Endothelial cell (in vitro differentiated cells): Measurements from ENCODE around the gene HOXD12. TPM values are rescaled to one million over a fixed set of nuclear protein-coding genes. Genes with fewer than 3 reads are reported as not detected.
A peak's percentile ranks its signal among the peaks of the same experiment; 100 is the strongest.

ENCODE experiments used
- DNase-seq: peaks from one replicate; pipeline ENCODE4 v3.0.0; 2021; ENCODE audit warnings: low spot score
- H3K27ac Mint-ChIP-seq: one replicate; pipeline ENCODE4 v1.8.0; 2021; ENCODE audit warnings: mixed read lengths, inconsistent platforms; ENCODE audit not compliant: unreplicated experiment
- H3K27me3 Mint-ChIP-seq: one replicate; pipeline ENCODE4 v1.8.0; 2021; ENCODE audit warnings: mild to moderate bottlenecking, moderate library complexity, mixed read lengths, inconsistent platforms; ENCODE audit not compliant: unreplicated experiment
- H3K36me3 Mint-ChIP-seq: one replicate; pipeline ENCODE4 v1.8.0; 2021; ENCODE audit warnings: mild to moderate bottlenecking, low read depth, mixed read lengths, inconsistent platforms; ENCODE audit not compliant: unreplicated experiment
- H3K4me1 Mint-ChIP-seq: one replicate; pipeline ENCODE4 v1.8.0; 2021; ENCODE audit warnings: mild to moderate bottlenecking, mixed read lengths, inconsistent platforms; ENCODE audit not compliant: unreplicated experiment
- H3K4me3 Mint-ChIP-seq: one replicate; pipeline ENCODE4 v1.8.0; 2021; ENCODE audit warnings: mild to moderate bottlenecking, mixed read lengths, inconsistent platforms; ENCODE audit not compliant: unreplicated experiment
- H3K9me3 Mint-ChIP-seq: one replicate; pipeline ENCODE4 v1.8.0; 2021; ENCODE audit warnings: mixed read lengths, inconsistent platforms; ENCODE audit not compliant: unreplicated experiment
- total RNA-seq: library from RNA; stranded (reverse); fragmentation: NEBNext Ultra II Directional; extraction: Animal tissue kit (Norgen Biotek cat#: 25700); gene quantifications from one replicate; pipeline ENCODE4 v1.2.1, GENCODE V29; 2021; ENCODE audit not compliant: unreplicated experiment
- TF ChIP-seq, protein P1 (sequence below): fragments of 200-600 bp; sonication (generic); IDR thresholded peaks from one replicate; pipeline ENCODE4 v1.5.0; 2021; ENCODE audit warnings: antibody characterized with exemption; ENCODE audit not compliant: unreplicated experiment

The HOXD12 gene
- total RNA-seq, 1 donor from 2014 or later: not detected

DNA sequence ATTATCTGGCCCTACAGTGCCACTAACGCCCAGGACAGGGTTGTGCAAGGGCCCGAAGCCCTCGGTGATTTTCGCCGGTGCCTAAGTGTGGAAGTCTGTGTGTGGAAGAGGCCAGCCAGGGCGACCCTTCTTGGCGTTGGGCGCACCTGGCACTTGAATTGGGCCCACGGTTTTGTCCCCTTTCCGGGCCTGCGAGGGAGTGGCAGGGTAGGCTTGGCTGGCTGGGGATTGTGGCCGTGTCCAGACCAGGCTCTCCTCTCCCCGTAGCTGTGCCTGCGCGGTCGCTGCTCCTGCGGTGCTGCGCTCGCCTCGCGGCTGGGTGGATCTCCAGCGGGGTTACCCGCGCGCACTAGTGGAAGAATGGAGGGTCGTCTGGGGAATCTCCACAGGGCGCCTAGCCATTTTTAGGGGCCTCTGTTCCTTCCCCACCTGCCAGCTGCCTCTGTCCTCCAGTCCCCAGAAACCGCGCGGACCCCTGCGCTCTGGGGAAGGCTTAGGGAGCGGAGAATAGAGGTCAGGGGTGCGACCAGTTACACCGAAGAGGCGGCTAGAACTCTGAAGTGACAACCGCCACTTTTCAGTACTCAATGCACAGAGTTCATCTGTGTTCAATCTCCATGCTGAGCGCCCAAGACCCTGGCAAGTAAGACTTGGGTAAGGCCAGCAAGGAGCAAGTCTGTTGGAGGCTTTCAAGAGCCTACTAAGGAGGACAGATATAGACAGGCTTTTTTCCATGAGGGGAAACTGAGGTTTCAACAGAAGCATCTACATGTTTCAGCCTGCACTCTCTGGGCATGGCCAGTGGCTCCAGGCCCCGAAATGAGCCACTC is 31.8 kb upstream of the HOXD12 start:
- peak overlapping the region; percentile 25 for H3K4me3 Mint-ChIP-seq
- DNase-seq: peak; percentile 12
- H3K4me1 Mint-ChIP-seq: peaks cover 15% of the 10 kb centered on the region
- no peak overlapping the region for H3K27ac Mint-ChIP-seq
- no peaks in the 10 kb centered on the region for H3K9me3 Mint-ChIP-seq
- no peaks in the 10 kb centered on the region for H3K36me3 Mint-ChIP-seq
- H3K27me3 Mint-ChIP-seq: peaks cover 26% of the 10 kb centered on the region
- TF ChIP-seq, protein P1, sequence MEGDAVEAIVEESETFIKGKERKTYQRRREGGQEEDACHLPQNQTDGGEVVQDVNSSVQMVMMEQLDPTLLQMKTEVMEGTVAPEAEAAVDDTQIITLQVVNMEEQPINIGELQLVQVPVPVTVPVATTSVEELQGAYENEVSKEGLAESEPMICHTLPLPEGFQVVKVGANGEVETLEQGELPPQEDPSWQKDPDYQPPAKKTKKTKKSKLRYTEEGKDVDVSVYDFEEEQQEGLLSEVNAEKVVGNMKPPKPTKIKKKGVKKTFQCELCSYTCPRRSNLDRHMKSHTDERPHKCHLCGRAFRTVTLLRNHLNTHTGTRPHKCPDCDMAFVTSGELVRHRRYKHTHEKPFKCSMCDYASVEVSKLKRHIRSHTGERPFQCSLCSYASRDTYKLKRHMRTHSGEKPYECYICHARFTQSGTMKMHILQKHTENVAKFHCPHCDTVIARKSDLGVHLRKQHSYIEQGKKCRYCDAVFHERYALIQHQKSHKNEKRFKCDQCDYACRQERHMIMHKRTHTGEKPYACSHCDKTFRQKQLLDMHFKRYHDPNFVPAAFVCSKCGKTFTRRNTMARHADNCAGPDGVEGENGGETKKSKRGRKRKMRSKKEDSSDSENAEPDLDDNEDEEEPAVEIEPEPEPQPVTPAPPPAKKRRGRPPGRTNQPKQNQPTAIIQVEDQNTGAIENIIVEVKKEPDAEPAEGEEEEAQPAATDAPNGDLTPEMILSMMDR: no peak

DNA sequence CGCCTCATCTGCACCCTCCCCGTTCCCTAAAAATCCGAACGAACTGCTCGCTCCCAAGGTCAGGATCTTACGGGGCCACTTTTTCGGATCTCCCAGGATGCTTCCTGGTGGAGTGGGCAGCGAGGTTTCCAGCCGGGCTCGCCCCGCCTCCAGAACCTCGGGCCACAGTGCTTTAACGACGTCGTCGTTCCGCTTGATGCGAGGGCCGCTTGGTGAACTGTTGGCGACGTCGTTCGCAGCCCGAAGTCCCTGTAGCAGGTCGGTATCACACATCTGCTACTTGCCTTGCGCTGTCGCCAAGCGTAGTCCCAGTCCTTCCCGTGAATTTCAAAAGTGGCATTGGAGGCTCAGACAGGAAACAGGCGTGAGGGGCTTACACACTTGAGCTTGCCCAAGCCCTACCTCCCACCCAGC is 31.2 kb upstream of the HOXD12 start:
- TF ChIP-seq, protein P1: no peak
- no peaks in the 10 kb centered on the region for H3K36me3 Mint-ChIP-seq
- H3K4me1 Mint-ChIP-seq: peaks cover 15% of the 10 kb centered on the region
- H3K27me3 Mint-ChIP-seq: peaks cover 27% of the 10 kb centered on the region
- no peak overlapping the region for H3K27ac Mint-ChIP-seq
- no peaks in the 10 kb centered on the region for H3K9me3 Mint-ChIP-seq
- peak; percentile 18 for DNase-seq
- H3K4me3 Mint-ChIP-seq: peak overlapping the region; percentile 25

DNA sequence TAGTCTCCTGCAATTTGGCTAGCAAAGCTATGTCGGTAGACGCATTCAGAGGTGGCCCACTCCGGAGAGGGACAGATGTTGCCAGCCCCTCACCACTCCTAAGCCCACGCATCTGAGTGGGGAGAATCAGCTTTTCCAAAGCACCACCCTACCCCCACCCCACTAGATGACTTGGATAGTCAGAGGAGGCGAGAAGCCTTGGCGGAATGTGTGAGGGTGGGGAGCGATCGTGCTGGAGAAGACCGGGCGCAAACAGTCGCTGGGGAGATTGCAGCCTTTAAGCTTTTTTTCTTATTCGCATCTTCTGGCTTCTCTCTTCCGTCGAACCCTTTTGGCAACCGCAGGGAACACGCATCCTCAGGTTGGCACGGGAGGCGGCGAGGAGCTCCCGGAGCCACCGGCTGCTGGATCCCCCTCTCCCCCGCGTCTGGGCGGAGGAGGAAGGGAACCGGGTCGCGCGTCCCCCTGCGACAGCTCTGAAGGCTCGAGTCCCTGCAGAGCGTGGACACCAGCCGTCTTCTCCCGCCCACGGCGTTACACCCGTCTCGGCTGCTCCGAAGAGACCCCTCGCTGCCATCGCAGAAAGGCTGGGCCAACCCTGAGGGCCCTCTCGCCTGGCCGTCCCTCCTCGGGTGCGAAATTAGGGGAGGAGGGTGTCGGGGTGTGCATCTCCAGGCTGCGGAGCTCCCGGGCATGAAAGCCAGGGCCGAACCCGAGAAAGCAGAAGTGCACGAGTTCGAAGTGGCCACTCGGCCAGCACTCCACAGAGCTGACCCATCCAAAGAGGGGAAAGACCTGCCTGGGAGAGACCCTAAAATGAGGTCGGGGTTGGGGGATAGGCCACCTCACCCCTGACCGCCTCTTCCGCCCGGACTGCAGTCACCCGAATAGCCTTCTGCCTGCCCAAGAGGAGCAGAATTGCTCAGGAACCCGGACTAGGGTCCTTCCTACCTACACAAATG is 28.0 kb upstream of the HOXD12 start:
- Mint-ChIP-seq H3K4me1 (peaks cover 16% of the 10 kb centered on the region), H3K36me3 (no peaks in the 10 kb centered on the region), H3K4me3 (no peak overlapping the region), H3K27ac (no peak overlapping the region), H3K9me3 (no peaks in the 10 kb centered on the region), H3K27me3 (peaks cover 23% of the 10 kb centered on the region)
- TF ChIP-seq, protein P1: no peak
- DNase-seq: peak; percentile 7

DNA sequence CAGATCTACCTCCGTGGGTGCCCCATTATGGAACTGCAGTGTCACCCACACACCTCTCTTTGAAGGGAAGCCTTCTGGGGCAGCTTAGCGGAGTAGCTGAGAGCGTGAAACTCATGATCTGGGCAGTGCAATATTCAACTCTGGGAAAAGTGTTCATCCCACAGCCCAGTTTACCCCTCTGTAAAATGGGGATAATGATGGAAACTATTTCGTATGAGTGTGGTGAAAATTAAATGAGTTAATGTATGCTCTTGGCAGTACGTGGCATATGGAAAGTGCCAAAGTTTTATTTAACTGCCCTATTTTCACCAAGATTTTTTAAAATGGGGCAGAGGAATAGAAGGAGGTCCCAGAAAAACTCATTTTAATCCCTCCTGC is 27.3 kb upstream of the HOXD12 start:
- TF ChIP-seq, protein P1: no peak
- peaks cover 16% of the 10 kb centered on the region for H3K4me1 Mint-ChIP-seq
- H3K4me3 Mint-ChIP-seq: no peak overlapping the region
- DNase-seq: no peak
- peaks cover 23% of the 10 kb centered on the region for H3K27me3 Mint-ChIP-seq
- no peaks in the 10 kb centered on the region for H3K9me3 Mint-ChIP-seq
- H3K36me3 Mint-ChIP-seq: no peaks in the 10 kb centered on the region
- H3K27ac Mint-ChIP-seq: no peak overlapping the region
